OCI-LY7 (cell line): Measurements from ENCODE around the gene RASSF5. TPM values are rescaled to one million over a fixed set of nuclear protein-coding genes. Genes with fewer than 3 reads are reported as not detected.

ENCODE experiments used
- BruUV-seq: library from RNA; stranded (reverse); fragments of 400-500 nt; replicated peaks from 2 replicates; lab custom pipeline; 2021; lab: Mats Ljungman, UMichigan
- CTCF ChIA-PET: fragments of 300-600 bp; sonication (Branson Sonifier 250); formaldehyde crosslinking; loops from one replicate; lab custom pipeline; 2022; ENCODE audit warnings: antibody characterized with exemption; ENCODE audit not compliant: unreplicated experiment; lab: Charles Lee
- POLR2A ChIA-PET: fragments of 300-600 bp; sonication (Branson Sonifier 250); formaldehyde crosslinking; loops from one replicate; lab custom pipeline; 2022; ENCODE audit warnings: antibody characterized with exemption; lab: Charles Lee
- DNase-seq: peaks from one replicate; pipeline ENCODE4 v3.0.0-alpha.2; 2015; ENCODE audit warnings: low spot score
- H2AFZ ChIP-seq: fragments of 200-600 bp; sonication (generic), shearing (Covaris generic); 2 replicates; pipeline ENCODE4 v1.6.1; 2014; ENCODE audit warnings: mild to moderate bottlenecking, antibody characterized with exemption, low read length, moderate library complexity
- H3K27ac ChIP-seq: fragments of 200-600 bp; sonication (generic); 2 replicates; pipeline ENCODE4 v1.5.1; 2014; ENCODE audit warnings: mixed run types, low read depth, mild to moderate bottlenecking, moderate library complexity, low read length, inconsistent platforms; ENCODE audit not compliant: poor library complexity, severe bottlenecking
- H3K36me3 ChIP-seq: fragments of 200-600 bp; sonication (generic); 2 replicates; pipeline ENCODE4 v1.6.1; 2014; ENCODE audit warnings: mild to moderate bottlenecking, antibody characterized with exemption, low read length, moderate library complexity, mixed read lengths; ENCODE audit not compliant: insufficient read depth
- H3K4me1 ChIP-seq: fragments of 200-600 bp; sonication (generic); 2 replicates; pipeline ENCODE4 v1.5.1; 2014; ENCODE audit warnings: mild to moderate bottlenecking, low read length; ENCODE audit not compliant: insufficient read depth, poor library complexity, severe bottlenecking
- H3K4me2 ChIP-seq: fragments of 200-600 bp; sonication (generic); 2 replicates; pipeline ENCODE4 v1.6.1; 2014; ENCODE audit warnings: mild to moderate bottlenecking, low read length
- H3K4me3 ChIP-seq: fragments of 200-600 bp; sonication (generic); 2 replicates; pipeline ENCODE4 v1.5.1; 2014; ENCODE audit warnings: mild to moderate bottlenecking, low read depth, low read length; ENCODE audit not compliant: poor library complexity, severe bottlenecking
- H3K79me2 ChIP-seq: fragments of 200-600 bp; sonication (generic); 2 replicates; pipeline ENCODE4 v1.6.1; 2016; ENCODE audit warnings: low read depth, mild to moderate bottlenecking, low read length, moderate library complexity, mixed read lengths; ENCODE audit not compliant: insufficient read depth
- H3K9me2 ChIP-seq: fragments of 200-600 bp; sonication (generic); 2 replicates; pipeline ENCODE4 v1.6.1; 2016; ENCODE audit warnings: mild to moderate bottlenecking, low read length, mixed read lengths; ENCODE audit not compliant: insufficient read depth
- H3K9me3 ChIP-seq: fragments of 200-600 bp; sonication (generic); 2 replicates; pipeline ENCODE4 v1.6.1; 2014; ENCODE audit warnings: mild to moderate bottlenecking, mixed run types, low read length, mixed read lengths
- H4K20me1 ChIP-seq: fragments of 200-600 bp; sonication (generic); 2 replicates; pipeline ENCODE4 v1.6.1; 2014; ENCODE audit warnings: mild to moderate bottlenecking, antibody characterized with exemption, low read length, moderate library complexity, mixed read lengths; ENCODE audit not compliant: insufficient read depth
- EZH2phosphoT487 ChIP-seq: fragments of 200-600 bp; sonication (generic); IDR thresholded peaks from 2 replicates; pipeline ENCODE4 v1.6.1; 2018; ENCODE audit warnings: low read depth, borderline replicate concordance, mild to moderate bottlenecking, mixed run types, antibody characterized with exemption, low read length, moderate library complexity, mixed read lengths
- intact Hi-C: fragments of 100-400 bp; cut with micrococcal nuclease; formaldehyde crosslinking; loops from one replicate; pipeline ENCODE4 v1.10.0; 2022; ENCODE audit not compliant: unreplicated experiment
- total RNA-seq, 2 experiments: library from RNA; depleted of rRNA in 1 of 2; stranded (reverse); fragments of >200 nt in 1 of 2; shearing (Covaris generic) in 1 of 2; gene quantifications; 2 replicates each; pipeline ENCODE4 v1.2.3, GENCODE V29; 2014 to 2022
- TF ChIP-seq, protein P1 (sequence below): fragments of 200-600 bp; sonication (generic); conservative IDR thresholded peaks from 2 replicates; pipeline ENCODE4 v1.5.1; 2014; ENCODE audit warnings: mild to moderate bottlenecking, antibody characterized with exemption, low read length, moderate library complexity, mixed read lengths

RASSF5 gene
- total RNA-seq, 2 experiments from 2014 or later = 19.8 to 25.7 TPM

DNA sequence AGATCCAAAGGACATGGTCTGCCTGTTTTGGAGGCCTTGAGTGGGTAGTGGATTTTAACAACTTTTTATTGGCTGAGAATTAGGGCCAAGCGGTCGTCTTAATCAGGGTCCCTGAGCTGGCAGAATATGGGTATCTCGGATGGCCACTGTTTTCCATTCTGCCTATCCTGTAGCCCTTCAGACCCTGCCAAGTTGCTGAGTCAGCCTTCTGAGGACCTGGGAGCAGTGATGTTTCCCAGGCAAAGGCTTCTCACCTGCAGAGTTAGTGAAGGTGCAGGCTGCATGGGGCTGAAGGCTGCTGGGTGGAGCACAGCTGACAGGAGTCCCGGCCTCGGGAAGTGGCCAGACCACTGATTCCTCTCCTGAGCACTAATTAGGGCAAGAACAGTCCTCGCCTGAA is 11.4 kb downstream of the RASSF5 start:
- Histone ChIP-seq H3K9me3 (no peaks in the 10 kb centered on the region), H2AFZ (no peak overlapping the region), H3K36me3 (no peaks in the 10 kb centered on the region), H3K4me1 (no peaks in the 10 kb centered on the region), H3K4me2 (no peak overlapping the region), H3K27ac (no peak overlapping the region), H3K4me3 (no peak overlapping the region), H3K79me2 (no peaks in the 10 kb centered on the region), H4K20me1 (no peaks in the 10 kb centered on the region), H3K9me2 (no peaks in the 10 kb centered on the region)
- TF ChIP-seq EZH2phosphoT487 = no peak
- TF ChIP-seq, protein P1, sequence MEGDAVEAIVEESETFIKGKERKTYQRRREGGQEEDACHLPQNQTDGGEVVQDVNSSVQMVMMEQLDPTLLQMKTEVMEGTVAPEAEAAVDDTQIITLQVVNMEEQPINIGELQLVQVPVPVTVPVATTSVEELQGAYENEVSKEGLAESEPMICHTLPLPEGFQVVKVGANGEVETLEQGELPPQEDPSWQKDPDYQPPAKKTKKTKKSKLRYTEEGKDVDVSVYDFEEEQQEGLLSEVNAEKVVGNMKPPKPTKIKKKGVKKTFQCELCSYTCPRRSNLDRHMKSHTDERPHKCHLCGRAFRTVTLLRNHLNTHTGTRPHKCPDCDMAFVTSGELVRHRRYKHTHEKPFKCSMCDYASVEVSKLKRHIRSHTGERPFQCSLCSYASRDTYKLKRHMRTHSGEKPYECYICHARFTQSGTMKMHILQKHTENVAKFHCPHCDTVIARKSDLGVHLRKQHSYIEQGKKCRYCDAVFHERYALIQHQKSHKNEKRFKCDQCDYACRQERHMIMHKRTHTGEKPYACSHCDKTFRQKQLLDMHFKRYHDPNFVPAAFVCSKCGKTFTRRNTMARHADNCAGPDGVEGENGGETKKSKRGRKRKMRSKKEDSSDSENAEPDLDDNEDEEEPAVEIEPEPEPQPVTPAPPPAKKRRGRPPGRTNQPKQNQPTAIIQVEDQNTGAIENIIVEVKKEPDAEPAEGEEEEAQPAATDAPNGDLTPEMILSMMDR = no peak
- intact Hi-C loops = no loop called here
- ChIA-PET POLR2A (no interaction called here), CTCF (no interaction called here)
- no TSS peak for BruUV-seq
- no peak for DNase-seq

DNA sequence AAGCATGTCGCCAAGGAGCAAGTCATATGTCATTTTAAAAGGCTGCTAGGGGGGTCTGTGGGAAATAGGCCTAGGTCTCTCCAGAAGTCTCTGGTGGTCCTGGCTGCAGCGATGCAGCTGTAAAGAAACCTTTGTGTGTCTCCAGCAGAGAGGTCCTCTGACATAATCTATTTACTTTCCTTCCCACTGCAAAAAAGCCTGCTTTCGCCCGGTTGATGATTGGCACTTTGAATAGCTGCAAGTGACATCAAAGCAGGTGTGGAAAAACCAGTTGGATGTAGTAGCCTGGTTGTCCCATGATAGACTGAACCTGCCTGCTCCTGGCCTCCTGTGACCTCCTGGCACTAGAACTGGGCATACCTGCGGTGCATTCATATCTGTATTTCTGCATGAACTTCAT is 13.8 kb downstream of the RASSF5 start:
- TF ChIP-seq EZH2phosphoT487 = no peak
- TF ChIP-seq, protein P1 = no peak
- DNase-seq = no peak
- H2AFZ ChIP-seq = no peak overlapping the region
- H3K4me1 ChIP-seq = peaks cover 8% of the 10 kb centered on the region
- H3K9me2 ChIP-seq = no peaks in the 10 kb centered on the region
- H4K20me1 ChIP-seq = no peaks in the 10 kb centered on the region
- BruUV-seq = no TSS peak
- no peak overlapping the region for H3K4me3 ChIP-seq
- ChIA-PET POLR2A (no interaction called here), CTCF (no interaction called here)
- intact Hi-C loops = no loop called here
- H3K9me3 ChIP-seq = no peaks in the 10 kb centered on the region
- H3K27ac ChIP-seq = no peak overlapping the region
- no peaks in the 10 kb centered on the region for H3K79me2 ChIP-seq
- no peak overlapping the region for H3K4me2 ChIP-seq
- no peaks in the 10 kb centered on the region for H3K36me3 ChIP-seq

DNA sequence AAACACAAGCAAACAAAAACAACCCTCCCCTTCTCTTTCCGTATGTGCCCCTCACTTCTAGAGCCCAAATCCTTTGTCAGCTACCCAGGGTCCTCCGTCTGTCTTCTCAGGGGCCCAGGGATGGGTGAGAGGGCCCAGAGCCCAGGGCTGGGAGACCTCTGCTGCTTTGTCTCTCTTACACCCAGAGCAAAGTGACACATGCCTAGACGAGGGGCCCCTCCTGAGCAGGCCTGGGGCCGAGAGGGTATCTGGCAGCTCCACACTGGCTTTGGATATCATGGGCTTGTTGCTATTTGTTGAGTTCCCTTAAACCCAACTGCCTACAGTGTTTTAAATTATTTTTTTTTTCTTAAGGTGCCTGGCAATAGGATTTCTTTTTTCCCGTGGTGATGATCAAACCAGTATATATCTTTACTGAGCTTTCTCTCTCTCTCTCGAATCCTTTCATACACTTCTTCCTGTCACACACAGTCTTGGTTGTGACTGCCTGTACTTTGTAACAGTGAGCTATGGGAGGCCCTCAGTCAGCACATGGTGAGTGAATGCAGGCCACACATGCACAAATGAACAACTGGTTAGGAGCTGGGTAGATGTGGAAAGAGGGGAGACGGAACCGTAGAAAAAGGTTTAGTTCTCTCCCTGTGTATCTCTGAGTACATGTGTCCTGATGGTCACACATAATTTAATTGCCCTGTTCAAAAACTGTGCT is 14.5 kb downstream of the RASSF5 start:
- no peaks in the 10 kb centered on the region for H3K9me3 ChIP-seq
- intact Hi-C loops = no loop called here
- no peaks in the 10 kb centered on the region for H3K79me2 ChIP-seq
- POLR2A ChIA-PET = interaction anchor here (0.5 kb wide), 1 partner anchor 24 kb away, joined by 4 read pairs; no protein-coding TSS in a partner anchor
- no peaks in the 10 kb centered on the region for H3K9me2 ChIP-seq
- TF ChIP-seq, protein P1 = no peak
- TF ChIP-seq EZH2phosphoT487 = no peak
- H2AFZ ChIP-seq = no peak overlapping the region
- CTCF ChIA-PET = interaction anchor here (0.8 to 1.1 kb wide), 2 partner anchors 39 to 60 kb away, joined by 3 to 4 read pairs; no protein-coding TSS in a partner anchor
- H3K27ac ChIP-seq = no peak overlapping the region
- H3K4me3 ChIP-seq = no peak overlapping the region
- H3K36me3 ChIP-seq = no peaks in the 10 kb centered on the region
- H4K20me1 ChIP-seq = no peaks in the 10 kb centered on the region
- BruUV-seq = no TSS peak
- no peak for DNase-seq
- H3K4me1 ChIP-seq = peaks cover 15% of the 10 kb centered on the region
- no peak overlapping the region for H3K4me2 ChIP-seq
